ENCODE results near the gene SLC15A3. TPM values are rescaled to one million over a fixed set of nuclear protein-coding genes. Genes with fewer than 3 reads are reported as not detected.

SLC15A3 gene
- total and polyA plus RNA-seq, 2 donors from 2014 or later = 26.6 to 27.0 TPM

GRCh38 chr11:60927061-60927592 lies 24.8 kb downstream of the SLC15A3 start:
- H3K4me1 ChIP-seq (ENCODE audit: control insufficient read depth in 2 of 3, insufficient read depth in 2 of 3, low read depth in 1 of 3, low read length in 3 of 3) = peaks cover 0 to 10% (median 0%) of the 10 kb centered on the region in 3 donors
- DNase-seq (no peak), FAIRE-seq (no peak)
- peaks cover 0 to 8% (median 0%) of the 10 kb centered on the region in 3 donors for H3K36me3 ChIP-seq (ENCODE audit: control insufficient read depth in 2 of 3, insufficient read depth in 3 of 3, low read length in 3 of 3)
- H3K9ac ChIP-seq (ENCODE audit: low read length in 3 of 3) = no peak overlapping the region
- no peaks in the 10 kb centered on the region for H3K9me3 ChIP-seq (ENCODE audit: control insufficient read depth in 2 of 3, insufficient read depth in 1 of 3, low read length in 3 of 3)
- H3K4me3 ChIP-seq (ENCODE audit: low read length in 3 of 3) = no peak overlapping the region
- TF ChIP-seq CTCF (IDR thresholded peaks at IDR 0.05; ENCODE audit: borderline replicate concordance, extremely low read depth, insufficient read depth) = no peak
- H3K27ac ChIP-seq (ENCODE audit: low read depth in 2 of 2, low read length in 2 of 2) = no peak overlapping the region
- intact Hi-C loops (cut with DNase I) = no loop called here
- no peaks in the 10 kb centered on the region for H3K27me3 ChIP-seq (ENCODE audit: control insufficient read depth, insufficient read depth, low read length)

- H3K36me3 ChIP-seq (ENCODE audit: control insufficient read depth in 2 of 3, insufficient read depth in 3 of 3, low read length in 3 of 3) = peaks cover under 1 to 11% (median 2%) of the 10 kb centered on the region in 3 donors
Measured at GRCh38 chr11:60926500-60926899, 25.5 kb downstream of the SLC15A3 start.

GRCh38 chr11:60925868-60926267 lies 26.1 kb downstream of the SLC15A3 start:
- no peak for FAIRE-seq
- H3K9me3 ChIP-seq (ENCODE audit: control insufficient read depth in 2 of 3, insufficient read depth in 1 of 3, low read length in 3 of 3) = no peaks in the 10 kb centered on the region
- no peaks in the 10 kb centered on the region for H3K27me3 ChIP-seq (ENCODE audit: control insufficient read depth, insufficient read depth, low read length)
- H3K4me1 ChIP-seq (ENCODE audit: control insufficient read depth in 2 of 3, insufficient read depth in 2 of 3, low read depth in 1 of 3, low read length in 3 of 3) = peaks cover 0 to 10% (median 0%) of the 10 kb centered on the region in 3 donors
- DNase-seq = no peak
- no peak overlapping the region for H3K27ac ChIP-seq (ENCODE audit: low read depth in 2 of 2, low read length in 2 of 2)
- peak; percentile 1 for TF ChIP-seq CTCF (IDR thresholded peaks at IDR 0.05; ENCODE audit: borderline replicate concordance, extremely low read depth, insufficient read depth)
- H3K9ac ChIP-seq (ENCODE audit: low read length in 3 of 3) = no peak overlapping the region
- intact Hi-C loops (cut with DNase I) = no loop called here
- peaks cover 3 to 18% (median 6%) of the 10 kb centered on the region in 3 donors for H3K36me3 ChIP-seq (ENCODE audit: control insufficient read depth in 2 of 3, insufficient read depth in 3 of 3, low read length in 3 of 3)
- no peak overlapping the region for H3K4me3 ChIP-seq (ENCODE audit: low read length in 3 of 3)

More at GRCh38 chr11:60926500-60926899, 25.5 kb downstream of the SLC15A3 start:
- peaks cover 0 to 10% (median 0%) of the 10 kb centered on the region in 3 donors for H3K4me1 ChIP-seq (ENCODE audit: control insufficient read depth in 2 of 3, insufficient read depth in 2 of 3, low read depth in 1 of 3, low read length in 3 of 3)
- no peak overlapping the region for H3K4me3 ChIP-seq (ENCODE audit: low read length in 3 of 3)
- TF ChIP-seq CTCF (IDR thresholded peaks at IDR 0.05; ENCODE audit: borderline replicate concordance, extremely low read depth, insufficient read depth) = no peak
- intact Hi-C loops (cut with DNase I) = no loop called here
- H3K27ac ChIP-seq (ENCODE audit: low read depth in 2 of 2, low read length in 2 of 2) = no peak overlapping the region
- H3K9ac ChIP-seq (ENCODE audit: low read length in 3 of 3) = no peak overlapping the region
- no peaks in the 10 kb centered on the region for H3K27me3 ChIP-seq (ENCODE audit: control insufficient read depth, insufficient read depth, low read length)
- no peak for FAIRE-seq
- H3K9me3 ChIP-seq (ENCODE audit: control insufficient read depth in 2 of 3, insufficient read depth in 1 of 3, low read length in 3 of 3) = no peaks in the 10 kb centered on the region
- peak in 3 of 5 donors; percentile 39 to 48 (median 42) for DNase-seq

All from kidney (tissue), 14 donors.